RWPE2 (cell line): Measurements from ENCODE around the gene SMPD1.

Source experiments
- ATAC-seq: fragments of 200-7000 bp; cut with Tn5 transposase; 3 replicates; pipeline ENCODE4 v1.9.1; 2021; ENCODE audit warnings: low read depth
- DNase-seq: peaks from one replicate; pipeline ENCODE4 v3.0.0-alpha.2; 2020; ENCODE audit warnings: low spot score
- H3K27ac ChIP-seq: fragments of 450-650 bp; 2 replicates; pipeline ENCODE4 v1.5.1; 2017; ENCODE audit warnings: mild to moderate bottlenecking; ENCODE audit not compliant: poor library complexity, severe bottlenecking
- H3K27me3 ChIP-seq: fragments of 250-450 bp; sonication (Bioruptor Pico); 2 replicates; pipeline ENCODE4 v1.5.1; 2021; ENCODE audit warnings: mild to moderate bottlenecking, moderate library complexity; ENCODE audit not compliant: insufficient read depth, poor library complexity, severe bottlenecking
- H3K36me3 ChIP-seq: fragments of 250-450 bp; sonication (Bioruptor Pico); 2 replicates; pipeline ENCODE4 v1.5.1; 2020; ENCODE audit warnings: low read depth, mild to moderate bottlenecking, moderate library complexity
- H3K4me1 ChIP-seq: fragments of 250-450 bp; sonication (Bioruptor Pico); 2 replicates; pipeline ENCODE4 v1.5.1; 2021; ENCODE audit warnings: mild to moderate bottlenecking, moderate library complexity; ENCODE audit not compliant: insufficient read depth, poor library complexity, severe bottlenecking
- H3K4me3 ChIP-seq: fragments of 250-450 bp; sonication (Bioruptor Pico); 2 replicates; pipeline ENCODE4 v1.5.1; 2021; ENCODE audit warnings: mild to moderate bottlenecking, moderate library complexity; ENCODE audit not compliant: severe bottlenecking
- H3K9me3 ChIP-seq: fragments of 250-450 bp; sonication (Bioruptor Pico); 2 replicates; pipeline ENCODE4 v1.5.1; 2021; ENCODE audit warnings: mild to moderate bottlenecking, moderate library complexity; ENCODE audit not compliant: severe bottlenecking
- CTCF ChIP-seq: fragments of 450-650 bp; IDR thresholded peaks from one replicate; pipeline ENCODE4 v1.5.1; 2017; ENCODE audit warnings: mild to moderate bottlenecking, moderate library complexity; ENCODE audit not compliant: poor library complexity, severe bottlenecking

Gene SMPD1

GRCh38 chr11:6395470-6396060 is 5.3 kb downstream of the SMPD1 start:
- no peak for TF ChIP-seq CTCF
- H3K4me1 ChIP-seq = no peaks in the 10 kb centered on the region
- H3K27ac ChIP-seq = no peak overlapping the region
- no peaks in the 10 kb centered on the region for H3K27me3 ChIP-seq
- DNase-seq (no peak), ATAC-seq (no peak)
- no peaks in the 10 kb centered on the region for H3K9me3 ChIP-seq
- no peaks in the 10 kb centered on the region for H3K36me3 ChIP-seq
- no peak overlapping the region for H3K4me3 ChIP-seq

DNA sequence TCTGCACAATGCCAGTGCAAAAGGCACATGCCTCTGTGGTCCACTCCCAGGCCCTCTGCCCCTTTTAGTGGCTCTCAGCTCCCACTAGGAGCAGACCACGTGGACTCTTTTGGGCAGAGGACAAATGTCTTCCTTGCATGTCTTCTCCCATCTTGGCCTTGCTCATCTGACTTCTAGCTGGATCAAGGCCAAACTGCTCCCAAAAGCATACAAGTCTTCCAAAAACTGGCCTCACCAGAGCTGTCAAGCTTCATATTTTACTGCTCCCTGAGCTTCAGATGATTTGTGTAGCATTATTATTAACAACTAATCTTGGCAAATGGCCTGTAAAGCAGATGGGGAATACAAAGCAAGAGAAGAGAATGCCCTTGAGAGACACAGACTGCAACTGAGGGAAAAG is 6.9 kb downstream of the SMPD1 start:
- no peaks in the 10 kb centered on the region for H3K4me1 ChIP-seq
- TF ChIP-seq CTCF = no peak
- no peaks in the 10 kb centered on the region for H3K9me3 ChIP-seq
- ATAC-seq (no peak), DNase-seq (no peak)
- no peaks in the 10 kb centered on the region for H3K27me3 ChIP-seq
- H3K27ac ChIP-seq = no peak overlapping the region
- no peak overlapping the region for H3K4me3 ChIP-seq
- H3K36me3 ChIP-seq = no peaks in the 10 kb centered on the region

DNA sequence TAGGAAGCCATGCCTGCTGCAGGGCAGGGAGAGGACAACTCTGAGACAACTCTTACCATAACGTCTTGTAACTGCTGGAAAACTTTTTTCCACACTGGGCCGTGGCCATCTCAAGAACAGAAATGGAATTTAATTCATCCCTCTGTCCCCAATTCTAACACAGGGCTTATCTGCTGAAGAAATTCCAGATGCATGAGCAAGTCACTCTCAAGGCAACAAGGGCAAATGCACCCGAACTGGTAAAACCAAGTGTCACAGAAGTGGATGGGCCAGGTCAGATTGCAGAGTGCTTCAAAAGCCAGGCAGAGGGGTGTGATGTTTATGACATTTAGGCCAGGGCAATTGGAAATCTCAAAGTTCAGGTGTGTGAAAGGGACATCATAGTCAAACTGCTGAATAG is 7.4 kb downstream of the SMPD1 start:
- no peaks in the 10 kb centered on the region for H3K27me3 ChIP-seq
- no peaks in the 10 kb centered on the region for H3K4me1 ChIP-seq
- no peaks in the 10 kb centered on the region for H3K9me3 ChIP-seq
- TF ChIP-seq CTCF = no peak
- H3K36me3 ChIP-seq = no peaks in the 10 kb centered on the region
- no peak for ATAC-seq
- no peak overlapping the region for H3K4me3 ChIP-seq
- DNase-seq = no peak
- no peak overlapping the region for H3K27ac ChIP-seq

DNA sequence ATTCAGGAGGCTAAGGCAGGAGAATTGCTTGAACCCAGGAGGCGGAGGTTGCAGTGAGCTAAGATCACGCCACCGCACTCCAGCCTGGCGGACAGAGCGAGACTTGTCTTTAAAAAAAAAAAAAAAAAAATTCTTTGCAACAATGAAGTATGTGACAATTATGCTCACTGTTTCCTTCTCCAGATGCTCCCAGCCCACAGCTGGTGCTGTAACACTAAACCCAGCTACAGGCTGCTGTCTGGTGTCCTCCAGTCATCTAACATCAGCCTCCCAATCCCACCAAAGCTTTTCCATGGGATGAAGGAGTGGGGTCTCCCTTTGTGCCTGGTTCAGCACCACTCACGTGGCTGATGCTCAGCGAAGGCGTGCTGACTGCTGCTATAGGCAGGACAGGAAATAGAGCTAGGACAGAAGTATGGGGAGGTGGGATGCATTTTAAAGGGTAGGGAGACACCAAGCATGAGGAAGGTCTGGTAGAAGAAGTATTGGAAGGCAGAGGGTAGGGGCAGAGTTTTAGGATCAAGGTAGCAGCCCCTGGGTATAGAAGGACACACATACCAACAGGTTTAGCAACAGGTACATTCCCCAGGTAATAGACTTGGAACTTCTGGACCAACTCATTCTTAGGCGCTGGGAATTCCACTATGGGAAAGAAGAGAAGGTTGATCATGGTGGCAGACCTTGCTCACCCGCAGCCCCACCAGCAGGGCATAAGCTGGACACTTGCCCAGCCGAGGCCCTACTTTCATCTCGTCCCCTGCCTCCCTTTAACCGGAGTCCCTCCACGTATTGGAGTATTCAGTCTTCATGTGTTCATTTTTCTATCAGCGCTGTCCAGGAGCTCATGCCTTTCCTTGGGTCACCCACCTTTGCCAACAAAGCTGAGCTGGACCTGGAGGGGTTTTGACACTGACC is 10.4 kb downstream of the SMPD1 start:
- Histone ChIP-seq H3K9me3 (no peaks in the 10 kb centered on the region), H3K4me3 (no peak overlapping the region), H3K27me3 (no peaks in the 10 kb centered on the region), H3K4me1 (no peaks in the 10 kb centered on the region), H3K27ac (no peak overlapping the region), H3K36me3 (no peaks in the 10 kb centered on the region)
- TF ChIP-seq CTCF = no peak
- DNase-seq = no peak
- ATAC-seq = no peak

DNA sequence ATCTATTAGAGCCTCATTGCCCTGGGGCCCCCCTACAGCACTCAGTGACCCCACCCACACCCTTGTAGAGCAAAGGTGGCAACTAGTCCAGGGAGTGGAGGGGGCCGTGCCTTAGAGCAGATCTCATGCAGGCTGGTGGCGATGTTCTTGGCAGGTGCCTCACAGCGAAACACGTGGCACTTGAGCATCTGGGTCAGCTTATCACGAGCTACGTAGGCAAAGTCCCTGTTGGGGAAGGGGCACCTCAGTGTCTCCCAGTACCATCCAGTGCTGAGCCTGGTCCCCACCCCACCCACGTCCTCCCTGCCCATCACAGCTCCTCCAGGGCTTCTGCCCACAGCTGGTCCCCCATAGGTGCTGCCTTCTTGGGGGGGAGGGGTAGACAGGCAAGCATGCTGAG is 11.2 kb downstream of the SMPD1 start:
- Histone ChIP-seq H3K27me3 (no peaks in the 10 kb centered on the region), H3K36me3 (no peaks in the 10 kb centered on the region), H3K4me3 (no peak overlapping the region), H3K9me3 (no peaks in the 10 kb centered on the region), H3K4me1 (no peaks in the 10 kb centered on the region), H3K27ac (no peak overlapping the region)
- ATAC-seq (no peak), DNase-seq (no peak)
- no peak for TF ChIP-seq CTCF
